Esophagus squamous epithelium (tissue), 4 donors: Measurements from ENCODE around the gene KCNMB2.

ENCODE experiments used
- CTCF ChIP-seq, 6 experiments: fragments of 450-650 bp in 4 of 6; fragments of 200-600 bp in 2 of 6; sonication (generic) in 2 of 6; IDR thresholded peaks; one replicate each; pipeline ENCODE4 v1.5.1; 2016 to 2019; ENCODE audit warnings: antibody characterized with exemption in 6 of 6, mild to moderate bottlenecking in 4 of 6, moderate library complexity in 4 of 6
- POLR2A ChIP-seq, 4 donors: fragments of 450-650 bp; IDR thresholded peaks; one replicate each; pipeline ENCODE4 v1.6.1; 2017; ENCODE audit warnings: antibody characterized with exemption in 4 of 4, mild to moderate bottlenecking in 4 of 4, moderate library complexity in 3 of 4

GRCh38 chr3:178686826-178687225, 150.6 kb downstream of the KCNMB2 start:
- no peak for TF ChIP-seq CTCF (IDR thresholded peaks at IDR 0.05)
- no peak for TF ChIP-seq POLR2A (IDR thresholded peaks at IDR 0.05)
